Measurements from ENCODE around the gene TNC. TPM values are rescaled to one million over a fixed set of nuclear protein-coding genes. Genes with fewer than 3 reads are reported as not detected.

Gene TNC
- total and polyA plus RNA-seq, 2 donors (not counting 3 experiments of a cell fraction or from before 2014, with no cell fraction given): 0.29 TPM; not detected in 1

DNA sequence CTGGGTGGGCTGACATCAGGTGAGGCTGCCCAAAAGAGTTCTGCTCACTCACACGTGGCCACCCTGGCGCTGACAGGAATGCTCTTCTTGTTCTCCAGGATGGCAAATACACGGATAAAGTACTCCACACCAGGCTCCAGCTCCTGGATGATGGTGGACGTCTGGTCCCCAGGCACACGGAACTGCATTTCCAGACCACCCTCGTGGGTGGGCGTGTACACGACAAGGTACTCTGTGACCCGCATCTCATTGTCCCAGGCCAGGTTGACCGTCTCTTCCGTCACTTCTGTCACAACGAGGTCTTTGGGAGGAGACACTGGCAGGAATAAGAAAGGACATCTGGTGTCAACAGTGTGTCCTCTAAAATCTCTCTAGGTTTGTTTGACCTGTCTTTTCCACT lies 33.8 kb downstream of the TNC start:
- no peaks in the 10 kb centered on the region for H4K20me1 ChIP-seq (replicated peaks; ENCODE audit: control insufficient read depth, extremely low read depth, insufficient read depth, low read length)
- dilution Hi-C loops (cut with MboI; ENCODE audit: extremely low pct_ligation_motif_present, low sequenced_read_pairs) (no loop called here), intact Hi-C loops (cut with micrococcal nuclease) (no loop called here)
- H3K4me3 ChIP-seq (replicated peaks in 1 of 3; ENCODE audit: insufficient read depth in 1 of 3, low read depth in 1 of 3, low read length in 3 of 3): no peak overlapping the region
- DNase-seq (ENCODE audit: low read depth, low spot score) (no peak), FAIRE-seq (no peak)
- ChIA-PET CTCF (no interaction called here), POLR2A (no interaction called here)
- no peak overlapping the region for H3K9ac ChIP-seq (replicated peaks; ENCODE audit: extremely low read depth, insufficient read depth, low read length)
- H3K4me2 ChIP-seq (ENCODE audit: insufficient read depth, low read length): no peak overlapping the region
- TF ChIP-seq CTCF (IDR thresholded peaks at IDR 0.05; ENCODE audit: extremely low read depth in 1 of 2, insufficient read depth in 1 of 2, low read depth in 1 of 2, low read length in 2 of 2) (no peak), POLR2A (IDR thresholded peaks at IDR 0.05; ENCODE audit: low read depth, low read length) (no peak), FOS (IDR thresholded peaks at IDR 0.05; ENCODE audit: borderline replicate concordance, insufficient read depth, low read length) (no peak), POLR2AphosphoS5 (IDR thresholded peaks at IDR 0.05; ENCODE audit: insufficient read depth, low read depth, low read length) (no peak)
- H3K4me1 ChIP-seq (ENCODE audit: control insufficient read depth, extremely low read depth, insufficient read depth, low read length): no peaks in the 10 kb centered on the region
- H3K79me2 ChIP-seq (ENCODE audit: control insufficient read depth, insufficient read depth, low read length): no peaks in the 10 kb centered on the region
- H3K27ac ChIP-seq (ENCODE audit: insufficient read depth, low read depth, low read length): no peak overlapping the region
- H3K9me1 ChIP-seq (replicated peaks; ENCODE audit: control insufficient read depth, extremely low read depth, insufficient read depth, low read length): no peaks in the 10 kb centered on the region
- H3K36me3 ChIP-seq (ENCODE audit: control insufficient read depth in 2 of 2, extremely low read depth in 1 of 2, insufficient read depth in 2 of 2, low read length in 2 of 2): no peaks in the 10 kb centered on the region
- no peaks in the 10 kb centered on the region for H3K27me3 ChIP-seq (ENCODE audit: control insufficient read depth in 2 of 2, insufficient read depth in 2 of 2, low read length in 2 of 2)
- H2AFZ ChIP-seq (ENCODE audit: low read depth, low read length): no peak overlapping the region
- BruUV-seq (replicated peaks): no TSS peak
- no peaks in the 10 kb centered on the region for H3K9me3 ChIP-seq (replicated peaks; ENCODE audit: control insufficient read depth, insufficient read depth, low read length)

DNA sequence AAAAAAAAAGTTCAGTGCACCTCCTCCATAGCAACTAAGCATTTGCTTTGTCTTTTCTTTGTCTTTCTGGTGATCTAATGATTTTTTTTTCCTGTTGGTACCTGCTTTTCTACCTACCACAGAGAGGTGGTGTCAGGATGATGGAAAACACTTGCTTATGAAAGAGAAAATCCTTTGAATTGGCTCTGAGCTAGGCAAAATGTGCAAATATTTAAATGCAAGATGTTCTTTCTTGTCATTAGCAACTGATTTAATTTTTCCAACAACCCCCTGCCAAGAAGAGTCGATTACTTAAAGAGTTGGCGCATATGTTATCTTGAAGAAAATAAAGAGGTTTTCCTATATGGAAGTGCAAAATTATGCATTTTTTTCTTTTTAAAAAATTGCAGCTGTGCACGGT lies 37.7 kb downstream of the TNC start:
- Histone ChIP-seq H4K20me1 (replicated peaks; ENCODE audit: control insufficient read depth, extremely low read depth, insufficient read depth, low read length) (no peaks in the 10 kb centered on the region), H3K9me3 (replicated peaks; ENCODE audit: control insufficient read depth, insufficient read depth, low read length) (no peaks in the 10 kb centered on the region), H3K79me2 (ENCODE audit: control insufficient read depth, insufficient read depth, low read length) (no peaks in the 10 kb centered on the region), H3K4me3 (replicated peaks in 1 of 3; ENCODE audit: insufficient read depth in 1 of 3, low read depth in 1 of 3, low read length in 3 of 3) (no peak overlapping the region), H3K27ac (ENCODE audit: insufficient read depth, low read depth, low read length) (no peak overlapping the region), H3K27me3 (ENCODE audit: control insufficient read depth in 2 of 2, insufficient read depth in 2 of 2, low read length in 2 of 2) (no peaks in the 10 kb centered on the region), H3K9ac (replicated peaks; ENCODE audit: extremely low read depth, insufficient read depth, low read length) (no peak overlapping the region), H3K4me2 (ENCODE audit: insufficient read depth, low read length) (no peak overlapping the region), H3K4me1 (ENCODE audit: control insufficient read depth, extremely low read depth, insufficient read depth, low read length) (no peaks in the 10 kb centered on the region), H3K36me3 (ENCODE audit: control insufficient read depth in 2 of 2, extremely low read depth in 1 of 2, insufficient read depth in 2 of 2, low read length in 2 of 2) (no peaks in the 10 kb centered on the region), H2AFZ (ENCODE audit: low read depth, low read length) (no peak overlapping the region), H3K9me1 (replicated peaks; ENCODE audit: control insufficient read depth, extremely low read depth, insufficient read depth, low read length) (no peaks in the 10 kb centered on the region)
- BruUV-seq (replicated peaks): no TSS peak
- DNase-seq (ENCODE audit: low read depth, low spot score): no peak
- TF ChIP-seq JUN (IDR thresholded peaks at IDR 0.05; ENCODE audit: borderline replicate concordance, insufficient read depth, insufficient read length, low read depth): no peak
- ChIA-PET CTCF (no interaction called here), POLR2A (interaction anchor here (0.7 kb wide), 1 partner anchor 111 kb away, joined by 7 read pairs; no protein-coding TSS in a partner anchor)
- intact Hi-C loops (cut with micrococcal nuclease): no loop called here
- FAIRE-seq: no peak
- dilution Hi-C loops (cut with MboI; ENCODE audit: extremely low pct_ligation_motif_present, low sequenced_read_pairs): no loop called here

Data from endothelial cell of umbilical vein (primary cell).